Activated T-cell treated with anti-CD3 and anti-CD28 coated beads, Interleukin-2, amount 50 U/mL, for 72 hours (primary cell): Measurements from ENCODE around the gene ZNF236. TPM values are rescaled to one million over a fixed set of nuclear protein-coding genes. Genes with fewer than 3 reads are reported as not detected.
A peak's percentile ranks its signal among the peaks of the same experiment; 100 is the strongest.

Experiments
- ATAC-seq, 2 donors: fragments of 150-1000 bp; cut with Tn5 transposase; replicated peaks in 1 of 2; 2 replicates each; pipeline ENCODE4 v1.10.0; 2021; ENCODE audit warnings: moderate library complexity in 2 of 2, mild to moderate bottlenecking in 1 of 2
- DNase-seq, 2 donors: peaks; one replicate each; pipeline ENCODE4 v3.0.0; 2021 to 2022; ENCODE audit warnings: mixed read lengths in 1 of 2
- H3K27ac Mint-ChIP-seq: one replicate; pipeline ENCODE4 v1.8.0; 2022; ENCODE audit warnings: mild to moderate bottlenecking, moderate library complexity, mixed read lengths
- H3K27me3 Mint-ChIP-seq: one replicate; pipeline ENCODE4 v1.8.0; 2022; ENCODE audit warnings: low read depth, mixed read lengths
- H3K36me3 Mint-ChIP-seq, 2 donors: one replicate each; pipeline ENCODE4 v1.8.0; 2022; ENCODE audit warnings: mixed read lengths in 2 of 2, mild to moderate bottlenecking in 1 of 2; ENCODE audit not compliant: insufficient read depth in 2 of 2
- H3K4me1 Mint-ChIP-seq: one replicate; pipeline ENCODE4 v1.8.0; 2022; ENCODE audit warnings: low read depth, mixed read lengths
- H3K4me3 Mint-ChIP-seq, 2 donors: one replicate each; pipeline ENCODE4 v1.8.0; 2022; ENCODE audit warnings: mild to moderate bottlenecking in 2 of 2, mixed read lengths in 2 of 2, moderate library complexity in 2 of 2
- H3K9me3 Mint-ChIP-seq, 2 donors: one replicate each; pipeline ENCODE4 v1.8.0; 2022; ENCODE audit warnings: mixed read lengths in 2 of 2
- total RNA-seq, 2 donors: library from RNA; stranded (reverse); gene quantifications; one replicate each; pipeline ENCODE4 v1.2.3, GENCODE V29; 2022

Gene ZNF236
- total RNA-seq, 2 donors from 2014 or later = 15.7 to 17.9 TPM

GRCh38 chr18:76850112-76850511 is 27.8 kb downstream of the ZNF236 start:
- Mint-ChIP-seq H3K4me3 (peak overlapping the region in 1 of 2 donors; percentile 45), H3K27me3 (no peaks in the 10 kb centered on the region), H3K4me1 (peaks cover 21% of the 10 kb centered on the region), H3K9me3 (no peaks in the 10 kb centered on the region), H3K27ac (peak overlapping the region; percentile 46), H3K36me3 (peaks cover 0 to 4% of the 10 kb centered on the region in 2 donors)
- DNase-seq = no peak
- ATAC-seq = no peak

- H3K9me3 Mint-ChIP-seq = no peaks in the 10 kb centered on the region
- ATAC-seq = no peak
- DNase-seq = no peak
- H3K4me1 Mint-ChIP-seq = peaks cover 36% of the 10 kb centered on the region
- no peak overlapping the region for H3K27ac Mint-ChIP-seq
- H3K36me3 Mint-ChIP-seq = peaks cover 0 to 20% of the 10 kb centered on the region in 2 donors
- no peak overlapping the region for H3K4me3 Mint-ChIP-seq
- H3K27me3 Mint-ChIP-seq = no peaks in the 10 kb centered on the region
Observed at GRCh38 chr18:76855594-76855993, 33.2 kb downstream of the ZNF236 start.

- H3K9me3 Mint-ChIP-seq = no peaks in the 10 kb centered on the region
- no peak for ATAC-seq
- H3K27me3 Mint-ChIP-seq = no peaks in the 10 kb centered on the region
- H3K27ac Mint-ChIP-seq = no peak overlapping the region
- H3K4me1 Mint-ChIP-seq = peaks cover 40% of the 10 kb centered on the region
- no peak for DNase-seq
- no peak overlapping the region for H3K4me3 Mint-ChIP-seq
- H3K36me3 Mint-ChIP-seq = peaks cover 3 to 28% of the 10 kb centered on the region in 2 donors
Observed at GRCh38 chr18:76857476-76857875, 35.1 kb downstream of the ZNF236 start.

- Mint-ChIP-seq H3K27me3 (no peaks in the 10 kb centered on the region), H3K4me3 (peak overlapping the region; percentile 77 to 85)
Observed at GRCh38 chr18:76859474-76860339, 37.4 kb downstream of the ZNF236 start.

GRCh38 chr18:76860411-76860810 is 38.1 kb downstream of the ZNF236 start:
- H3K27ac Mint-ChIP-seq = peak overlapping the region; percentile 5
- H3K4me1 Mint-ChIP-seq = peaks cover 46% of the 10 kb centered on the region
- ATAC-seq = peak in 1 of 2 donors; percentile 27
- no peaks in the 10 kb centered on the region for H3K27me3 Mint-ChIP-seq
- no peaks in the 10 kb centered on the region for H3K9me3 Mint-ChIP-seq
- H3K4me3 Mint-ChIP-seq = peak overlapping the region; percentile 77 to 85
- peaks cover 7 to 33% of the 10 kb centered on the region in 2 donors for H3K36me3 Mint-ChIP-seq
- no peak for DNase-seq

More at GRCh38 chr18:76859474-76860339, 37.4 kb downstream of the ZNF236 start:
- DNase-seq (peak; percentile 46 to 66), ATAC-seq (peak; percentile 97 to 98)
- peak overlapping the region; percentile 91 for H3K27ac Mint-ChIP-seq
- H3K36me3 Mint-ChIP-seq = peaks cover 7 to 33% of the 10 kb centered on the region in 2 donors
- no peaks in the 10 kb centered on the region for H3K9me3 Mint-ChIP-seq
- H3K4me1 Mint-ChIP-seq = peaks cover 46% of the 10 kb centered on the region

GRCh38 chr18:76866666-76867065 is 44.3 kb downstream of the ZNF236 start:
- DNase-seq (no peak), ATAC-seq (no peak)
- H3K4me1 Mint-ChIP-seq = peaks cover 12% of the 10 kb centered on the region
- H3K9me3 Mint-ChIP-seq = no peaks in the 10 kb centered on the region
- peaks cover 6 to 23% of the 10 kb centered on the region in 2 donors for H3K36me3 Mint-ChIP-seq
- no peaks in the 10 kb centered on the region for H3K27me3 Mint-ChIP-seq
- no peak overlapping the region for H3K4me3 Mint-ChIP-seq
- H3K27ac Mint-ChIP-seq = no peak overlapping the region

GRCh38 chr18:76873311-76873710 is 51.0 kb downstream of the ZNF236 start:
- no peak for DNase-seq
- Mint-ChIP-seq H3K27ac (no peak overlapping the region), H3K4me1 (peaks cover 17% of the 10 kb centered on the region), H3K9me3 (no peaks in the 10 kb centered on the region), H3K36me3 (peaks cover 3 to 12% of the 10 kb centered on the region in 2 donors), H3K4me3 (no peak overlapping the region), H3K27me3 (no peaks in the 10 kb centered on the region)
- no peak for ATAC-seq

GRCh38 chr18:76873713-76874112 is 51.4 kb downstream of the ZNF236 start:
- no peak for DNase-seq
- Mint-ChIP-seq H3K9me3 (no peaks in the 10 kb centered on the region), H3K4me3 (no peak overlapping the region), H3K4me1 (peaks cover 17% of the 10 kb centered on the region), H3K27me3 (no peaks in the 10 kb centered on the region), H3K36me3 (peaks cover 3 to 10% of the 10 kb centered on the region in 2 donors), H3K27ac (no peak overlapping the region)
- no peak for ATAC-seq

GRCh38 chr18:76874642-76875389 is 52.5 kb downstream of the ZNF236 start:
- Mint-ChIP-seq H3K4me1 (peaks cover 17% of the 10 kb centered on the region), H3K4me3 (peak overlapping the region; percentile 44 to 60), H3K36me3 (peaks cover 3 to 10% of the 10 kb centered on the region in 2 donors)

GRCh38 chr18:76875390-76876325 is 53.3 kb downstream of the ZNF236 start:
- no peaks in the 10 kb centered on the region for H3K9me3 Mint-ChIP-seq
- peak; percentile 48 to 55 for ATAC-seq
- H3K36me3 Mint-ChIP-seq = peaks cover 3 to 8% of the 10 kb centered on the region in 2 donors
- H3K27me3 Mint-ChIP-seq = no peaks in the 10 kb centered on the region
- H3K4me1 Mint-ChIP-seq = peaks cover 17% of the 10 kb centered on the region
- H3K4me3 Mint-ChIP-seq = peak overlapping the region in 1 of 2 donors; percentile 44
- DNase-seq = peak; percentile 55 to 59
- no peak overlapping the region for H3K27ac Mint-ChIP-seq

More at GRCh38 chr18:76874642-76875389, 52.5 kb downstream of the ZNF236 start:
- Mint-ChIP-seq H3K27ac (peak overlapping the region; percentile 81), H3K9me3 (no peaks in the 10 kb centered on the region), H3K27me3 (no peaks in the 10 kb centered on the region)
- ATAC-seq (peak; percentile 97), DNase-seq (peak; percentile 50 to 60)

GRCh38 chr18:76878426-76878825 is 56.1 kb downstream of the ZNF236 start:
- Mint-ChIP-seq H3K9me3 (no peaks in the 10 kb centered on the region), H3K4me3 (no peak overlapping the region), H3K27me3 (no peaks in the 10 kb centered on the region), H3K27ac (no peak overlapping the region), H3K36me3 (peaks cover 9 to 23% of the 10 kb centered on the region in 2 donors), H3K4me1 (peaks cover 17% of the 10 kb centered on the region)
- ATAC-seq (no peak), DNase-seq (no peak)

- ATAC-seq (no peak), DNase-seq (no peak)
- Mint-ChIP-seq H3K36me3 (peaks cover 9 to 24% of the 10 kb centered on the region in 2 donors), H3K27me3 (no peaks in the 10 kb centered on the region), H3K4me1 (peaks cover 6% of the 10 kb centered on the region), H3K27ac (no peak overlapping the region), H3K4me3 (no peak overlapping the region), H3K9me3 (no peaks in the 10 kb centered on the region)
Observed at GRCh38 chr18:76880026-76880425, 57.7 kb downstream of the ZNF236 start.
